ENCODE data around the gene IRX6. TPM values are rescaled to one million over a fixed set of nuclear protein-coding genes. Genes with fewer than 3 reads are reported as not detected.

The IRX6 gene
- total and polyA plus RNA-seq, 2 experiments from 2014 or later: 0.10 TPM; not detected in 1

- 84% methylated on average over 4 of the region's 4 CpGs for WGBS (ENCODE audit: low lambda C conversion rate, missing lambda C conversion rate)
- Histone ChIP-seq H4K20me1 (ENCODE audit: insufficient read depth, poor library complexity, severe bottlenecking) (no peaks in the 10 kb centered on the region), H3K4me1 (ENCODE audit: insufficient read depth) (no peaks in the 10 kb centered on the region), H2AFZ (no peak overlapping the region), H3K4me3 (no peak overlapping the region), H3K9me3 (ENCODE audit: low read depth) (no peaks in the 10 kb centered on the region), H3K27ac (no peak overlapping the region), H3K27me3 (no peaks in the 10 kb centered on the region), H3K9me2 (replicated peaks; ENCODE audit: insufficient read depth) (no peaks in the 10 kb centered on the region), H3K79me2 (no peaks in the 10 kb centered on the region), H3K4me2 (no peak overlapping the region), H3K36me3 (replicated peaks; ENCODE audit: insufficient read depth, low read depth) (no peaks in the 10 kb centered on the region)
- DNase-seq (ENCODE audit: low spot score): no peak
- TF ChIP-seq CTCF (IDR thresholded peaks at IDR 0.05; ENCODE audit: poor library complexity) (peak; percentile 10), EZH2 (IDR thresholded peaks at IDR 0.05; ENCODE audit: borderline replicate concordance) (no peak), EZH2phosphoT487 (IDR thresholded peaks at IDR 0.05; ENCODE audit: low read depth, severe bottlenecking, unreplicated experiment) (no peak)
Measured at GRCh38 chr16:55294129-55294528, 29.9 kb upstream of the IRX6 start.

DNA sequence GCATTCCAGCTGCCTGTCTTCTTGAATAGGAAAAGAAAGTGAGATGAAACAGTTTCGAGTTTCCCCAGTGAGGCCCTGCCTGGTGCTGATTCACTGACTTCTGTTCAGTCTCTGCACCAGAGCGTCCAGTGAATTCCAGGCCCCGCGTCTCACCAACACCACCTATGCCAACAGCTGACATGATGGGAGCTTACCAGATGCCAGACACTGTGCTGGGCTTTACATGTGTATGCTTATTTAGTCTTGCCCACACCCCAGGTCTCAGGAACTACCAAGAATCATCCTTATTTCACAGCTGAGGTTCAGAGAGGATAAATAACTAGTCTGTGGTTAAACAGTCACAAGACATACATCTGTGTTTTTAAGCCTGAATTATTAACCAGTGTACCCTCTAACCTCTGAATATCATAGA is 29.1 kb upstream of the IRX6 start:
- Histone ChIP-seq H3K27ac (no peak overlapping the region), H3K4me2 (no peak overlapping the region), H3K36me3 (replicated peaks; ENCODE audit: insufficient read depth, low read depth) (no peaks in the 10 kb centered on the region), H3K4me1 (ENCODE audit: insufficient read depth) (no peaks in the 10 kb centered on the region), H4K20me1 (ENCODE audit: insufficient read depth, poor library complexity, severe bottlenecking) (no peaks in the 10 kb centered on the region), H3K79me2 (no peaks in the 10 kb centered on the region), H3K9me3 (ENCODE audit: low read depth) (no peaks in the 10 kb centered on the region), H3K4me3 (no peak overlapping the region), H2AFZ (no peak overlapping the region), H3K9me2 (replicated peaks; ENCODE audit: insufficient read depth) (no peaks in the 10 kb centered on the region), H3K27me3 (peaks cover 6% of the 10 kb centered on the region)
- 49% methylated on average over 4 of the region's 4 CpGs for WGBS (ENCODE audit: low lambda C conversion rate, missing lambda C conversion rate)
- DNase-seq (ENCODE audit: low spot score): peak; percentile 26
- no peak for TF ChIP-seq CTCF (IDR thresholded peaks at IDR 0.05; ENCODE audit: poor library complexity)
- TF ChIP-seq EZH2phosphoT487 (IDR thresholded peaks at IDR 0.05; ENCODE audit: low read depth, severe bottlenecking, unreplicated experiment): no peak
- TF ChIP-seq EZH2 (IDR thresholded peaks at IDR 0.05; ENCODE audit: borderline replicate concordance): no peak

- Histone ChIP-seq H3K9me2 (replicated peaks; ENCODE audit: insufficient read depth) (no peaks in the 10 kb centered on the region), H3K4me3 (no peak overlapping the region), H4K20me1 (ENCODE audit: insufficient read depth, poor library complexity, severe bottlenecking) (no peaks in the 10 kb centered on the region), H3K36me3 (replicated peaks; ENCODE audit: insufficient read depth, low read depth) (no peaks in the 10 kb centered on the region), H3K4me1 (ENCODE audit: insufficient read depth) (peaks cover 4% of the 10 kb centered on the region), H3K79me2 (no peaks in the 10 kb centered on the region), H3K4me2 (no peak overlapping the region), H2AFZ (no peak overlapping the region), H3K27ac (no peak overlapping the region), H3K27me3 (peaks cover 6% of the 10 kb centered on the region), H3K9me3 (ENCODE audit: low read depth) (no peaks in the 10 kb centered on the region)
- DNase-seq (ENCODE audit: low spot score): no peak
- 78% methylated on average over 10 of the region's 10 CpGs for WGBS (ENCODE audit: low lambda C conversion rate, missing lambda C conversion rate)
- no peak for TF ChIP-seq EZH2phosphoT487 (IDR thresholded peaks at IDR 0.05; ENCODE audit: low read depth, severe bottlenecking, unreplicated experiment)
- no peak for TF ChIP-seq EZH2 (IDR thresholded peaks at IDR 0.05; ENCODE audit: borderline replicate concordance)
- TF ChIP-seq CTCF (IDR thresholded peaks at IDR 0.05; ENCODE audit: poor library complexity): no peak
Measured at GRCh38 chr16:55297062-55297909, 26.7 kb upstream of the IRX6 start.
